Adrenal gland (tissue), 12 donors: Measurements from ENCODE around the gene PPP1R7. TPM values are rescaled to one million over a fixed set of nuclear protein-coding genes. Genes with fewer than 3 reads are reported as not detected.

Experiments
- DNase-seq, 7 donors: peaks; one replicate each; pipeline ENCODE4 v3.0.0-alpha.2; 2019 to 2020
- H3K27ac ChIP-seq, 5 donors: fragments of 200-600 bp; sonication (generic) in 4 of 5; 1 replicate in 3 of 5; 2 replicates in 2 of 5; pipeline versions ENCODE4 v1.5.1 to v1.8.0; 2016 to 2020; ENCODE audit warnings: mild to moderate bottlenecking in 1 of 5
- H3K27me3 ChIP-seq: fragments of 200-600 bp; 2 replicates; pipeline ENCODE4 v1.8.0; 2021
- H3K36me3 ChIP-seq, 2 donors: fragments of 200-600 bp; replicated peaks in 1 of 2; 1 replicate in 1 of 2; 2 replicates in 1 of 2; pipeline versions ENCODE4 v1.5.1 to v1.8.0; 2018 to 2022
- H3K4me1 ChIP-seq, 2 donors: fragments of 200-600 bp; replicated peaks in 1 of 2; 1 replicate in 1 of 2; 2 replicates in 1 of 2; pipeline versions ENCODE4 v1.5.1 to v1.8.0; 2018 to 2021
- H3K4me3 ChIP-seq, 4 donors: fragments of 200-600 bp; sonication (generic) in 3 of 4; one replicate each; pipeline ENCODE4 v1.5.1; 2016 to 2018
- H3K9me3 ChIP-seq, 3 donors: fragments of 200-600 bp; sonication (generic) in 1 of 3; replicated peaks in 1 of 3; 1 replicate in 2 of 3; 2 replicates in 1 of 3; pipeline versions ENCODE4 v1.5.1 to v1.8.0; 2016 to 2021
- POLR2A ChIP-seq, 2 donors: fragments of 450-650 bp; IDR thresholded peaks; one replicate each; pipeline ENCODE4 v1.6.1; 2017; ENCODE audit warnings: antibody characterized with exemption in 2 of 2, mild to moderate bottlenecking in 2 of 2, moderate library complexity in 1 of 2
- WGBS, 4 donors: extraction: QIAGEN DNeasy Blood & Tissue Kit in 2 of 4; methylation state at CpG; one replicate each; pipeline versions ENCODE4 v1.1.5 to v1.1.7; 2013 to 2017; 5-methylcytosine and 5-hydroxymethylcytosine counted together
- intact Hi-C, 2 donors: fragments of 100-400 bp; cut with DNase I; formaldehyde crosslinking; loops; one replicate each; pipeline versions ENCODE4 v1.14.1 to v1.15.0; 2022 to 2023
- polyA plus RNA-seq, 3 donors: library from polyadenylated mRNA; stranded (reverse); fragments of 200-250 nt in 2 of 3; fragments of 350-450 nt in 1 of 3; fragmentation: Illumina TruSeq in 1 of 3; extraction: RNeasy Lipid Tissue Mini Kit (QIAGEN cat#74804) in 1 of 3; gene quantifications; one replicate each; pipeline ENCODE4 v1.2.3, GENCODE V29; 2013 to 2014
- total RNA-seq, 9 donors: library from RNA; depleted of rRNA in 4 of 9; stranded (reverse); fragments of >200 nt in 4 of 9; fragments of 120-200 nt in 1 of 9; fragmentation: NEBNext Ultra II Directional in 1 of 9; extraction: Animal tissue kit (Norgen Biotek cat#: 25700) in 1 of 9; gene quantifications; one replicate each; pipeline versions ENCODE4 v1.1.0 to v1.2.4, GENCODE V29; 2013 to 2023
- TF ChIP-seq, protein P1 (sequence below), 6 experiments: fragments of 450-650 bp in 4 of 6; fragments of 200-600 bp in 2 of 6; sonication (generic) in 1 of 6; IDR thresholded peaks; 1 replicate in 5 of 6; 2 replicates in 1 of 6; pipeline versions ENCODE4 v1.5.1 to v1.8.0; 2016 to 2021; ENCODE audit warnings: antibody characterized with exemption in 6 of 6, mild to moderate bottlenecking in 2 of 6, moderate library complexity in 1 of 6
- donor health status: healthy with polysubstance abuse.
- donor health status: Bipolar disorder and iron deficiency.
- donor health status: DM: yes; HTN: yes; CAD: no.
- donor health status: DM: no; HTN: no; CAD: no.
- donor health status: DM: no; HTN: no; CAD: no.
- donor health status: DM: yes; HTN: yes; CAD: no.

PPP1R7 gene
- total and polyA plus RNA-seq, 12 donors: 26.2 to 128 (median 63.1) TPM

DNA sequence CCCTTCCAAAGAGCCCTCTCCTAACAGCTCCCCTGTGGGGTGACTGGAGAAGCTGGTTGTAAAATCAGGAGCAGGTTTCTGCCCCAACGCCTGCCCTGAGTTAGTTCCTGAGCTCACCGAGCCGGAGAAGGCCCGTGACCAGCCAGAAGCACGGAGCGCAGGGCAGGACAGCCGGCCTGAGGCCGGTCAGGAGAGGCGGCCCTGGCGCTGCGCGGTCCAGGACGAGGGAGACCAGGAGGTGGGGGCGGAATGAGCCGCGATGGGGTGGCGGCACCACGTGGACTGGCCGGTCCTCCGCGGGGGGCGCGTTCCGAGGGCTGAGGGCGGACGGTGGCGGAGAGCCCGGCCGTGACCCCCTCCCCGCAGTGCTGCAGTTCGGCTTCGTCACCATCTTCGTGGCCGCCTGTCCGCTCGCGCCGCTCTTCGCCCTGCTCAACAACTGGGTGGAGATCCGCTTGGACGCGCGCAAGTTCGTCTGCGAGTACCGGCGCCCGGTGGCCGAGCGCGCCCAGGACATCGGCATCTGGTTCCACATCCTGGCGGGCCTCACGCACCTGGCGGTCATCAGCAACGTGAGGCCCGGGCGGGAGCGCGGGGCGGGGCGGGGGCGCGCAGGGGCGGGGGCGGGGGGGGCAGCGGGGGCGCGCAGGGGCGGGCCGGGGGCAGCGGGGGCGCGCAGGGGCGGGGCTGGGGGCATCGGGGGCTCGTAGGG, 67.2 kb downstream of the PPP1R7 start:
- no peaks in the 10 kb centered on the region for H3K9me3 ChIP-seq

DNA sequence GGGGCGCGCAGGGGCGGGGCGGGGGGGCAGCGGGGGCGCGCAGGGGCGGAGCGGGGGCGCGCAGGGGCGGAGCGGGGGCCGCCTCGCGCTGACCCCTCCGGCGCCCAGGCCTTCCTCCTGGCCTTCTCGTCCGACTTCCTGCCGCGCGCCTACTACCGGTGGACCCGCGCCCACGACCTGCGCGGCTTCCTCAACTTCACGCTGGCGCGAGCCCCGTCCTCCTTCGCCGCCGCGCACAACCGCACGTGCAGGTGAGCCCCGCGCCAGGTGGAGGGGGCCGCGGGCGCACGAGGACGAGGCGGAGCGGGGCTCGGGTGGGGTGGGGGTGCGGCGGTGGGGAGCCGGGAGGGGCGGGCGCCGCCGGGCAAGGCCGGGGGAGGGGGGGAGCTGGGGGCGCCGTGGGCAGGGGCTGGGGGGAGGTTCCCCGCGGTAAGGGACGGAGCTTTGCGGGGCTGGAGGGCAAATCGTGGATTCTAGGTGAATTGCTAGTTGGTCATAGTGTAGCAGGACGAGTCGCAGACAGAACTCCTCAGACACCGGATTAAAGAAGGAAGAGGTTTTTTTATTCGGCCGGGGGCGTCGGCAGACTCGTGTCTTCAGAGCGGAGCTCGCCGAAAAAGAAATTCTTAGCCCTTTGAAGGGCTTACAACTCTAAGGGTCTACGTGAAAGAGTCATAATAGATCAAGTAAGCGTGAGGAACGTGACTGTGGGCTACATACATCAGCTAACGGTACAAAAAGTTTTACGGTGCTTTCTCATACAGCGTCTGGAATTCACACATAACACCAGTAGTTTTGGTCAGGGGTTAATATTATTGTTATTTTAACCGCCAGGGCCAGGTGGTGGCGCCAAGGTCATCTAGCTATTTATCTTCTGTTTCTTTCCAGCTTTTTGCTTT, 68.1 kb downstream of the PPP1R7 start:
- H3K36me3 ChIP-seq: no peaks in the 10 kb centered on the region
- no peaks in the 10 kb centered on the region for H3K9me3 ChIP-seq
- peak overlapping the region in 3 of 5 donors; percentile 71 to 92 (median 78) for H3K27ac ChIP-seq
- peak in 6 of 7 donors; percentile 44 to 66 (median 56) for DNase-seq
- peak overlapping the region in 2 of 4 donors; percentile 54 to 95 for H3K4me3 ChIP-seq
- H3K4me1 ChIP-seq: peaks cover 11% of the 10 kb centered on the region in 2 donors
- WGBS, 4 donors: 0 to 1% (median 0%) methylated on average over 23 to 78 of the region's 83 CpGs
- no peak for TF ChIP-seq POLR2A (IDR thresholded peaks at IDR 0.05)
- TF ChIP-seq, protein P1, sequence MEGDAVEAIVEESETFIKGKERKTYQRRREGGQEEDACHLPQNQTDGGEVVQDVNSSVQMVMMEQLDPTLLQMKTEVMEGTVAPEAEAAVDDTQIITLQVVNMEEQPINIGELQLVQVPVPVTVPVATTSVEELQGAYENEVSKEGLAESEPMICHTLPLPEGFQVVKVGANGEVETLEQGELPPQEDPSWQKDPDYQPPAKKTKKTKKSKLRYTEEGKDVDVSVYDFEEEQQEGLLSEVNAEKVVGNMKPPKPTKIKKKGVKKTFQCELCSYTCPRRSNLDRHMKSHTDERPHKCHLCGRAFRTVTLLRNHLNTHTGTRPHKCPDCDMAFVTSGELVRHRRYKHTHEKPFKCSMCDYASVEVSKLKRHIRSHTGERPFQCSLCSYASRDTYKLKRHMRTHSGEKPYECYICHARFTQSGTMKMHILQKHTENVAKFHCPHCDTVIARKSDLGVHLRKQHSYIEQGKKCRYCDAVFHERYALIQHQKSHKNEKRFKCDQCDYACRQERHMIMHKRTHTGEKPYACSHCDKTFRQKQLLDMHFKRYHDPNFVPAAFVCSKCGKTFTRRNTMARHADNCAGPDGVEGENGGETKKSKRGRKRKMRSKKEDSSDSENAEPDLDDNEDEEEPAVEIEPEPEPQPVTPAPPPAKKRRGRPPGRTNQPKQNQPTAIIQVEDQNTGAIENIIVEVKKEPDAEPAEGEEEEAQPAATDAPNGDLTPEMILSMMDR (IDR thresholded peaks at IDR 0.05): peak in 3 of 6 experiments; percentile 15 to 42 (median 18)
- H3K27me3 ChIP-seq: no peaks in the 10 kb centered on the region
- intact Hi-C loops: loop anchor here in 1 of 2 donors (10.0 kb wide), 1 partner anchor 364 kb away; no protein-coding TSS in a partner anchor

More for the DNA sequence above, 67.2 kb downstream of the PPP1R7 start:
- peak; percentile 74 to 87 (median 85) for DNase-seq
- H3K36me3 ChIP-seq: no peaks in the 10 kb centered on the region
- H3K27ac ChIP-seq: peak overlapping the region; percentile 4 to 97 (median 82)
- H3K4me3 ChIP-seq: peak overlapping the region in 2 of 4 donors; percentile 14 to 64
- intact Hi-C loops: loop anchor here in 1 of 2 donors (10.0 kb wide), 1 partner anchor 363 kb away; no protein-coding TSS in a partner anchor
- peaks cover 11% of the 10 kb centered on the region in 2 donors for H3K4me1 ChIP-seq
- TF ChIP-seq, protein P1 (IDR thresholded peaks at IDR 0.05): peak in 2 of 6 experiments; percentile 12 to 29
- peak in 1 of 2 donors; percentile 56 for TF ChIP-seq POLR2A (IDR thresholded peaks at IDR 0.05)
- 0 to 1% (median 0%) methylated on average over 8 to 71 of the region's 77 CpGs for WGBS, 4 donors
- H3K27me3 ChIP-seq: no peaks in the 10 kb centered on the region

DNA sequence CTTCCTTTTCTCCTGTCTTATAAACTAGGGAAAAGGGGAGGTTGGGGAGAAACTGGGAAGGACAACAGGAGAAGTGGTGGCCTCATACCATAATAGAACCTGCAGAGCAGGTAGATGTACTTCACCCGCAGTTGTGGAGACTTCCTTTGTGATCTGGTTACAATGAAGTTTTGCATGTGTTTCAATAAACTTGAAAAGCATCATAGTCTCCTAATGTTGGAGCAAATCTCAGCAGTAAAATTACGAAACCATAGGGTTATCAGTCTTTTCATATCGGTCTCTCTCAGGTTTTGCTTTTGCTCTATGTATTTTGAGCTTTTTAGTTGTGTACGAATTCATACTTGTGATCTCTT, 68.7 kb downstream of the PPP1R7 start:
- Histone ChIP-seq H3K36me3 (no peaks in the 10 kb centered on the region), H3K9me3 (no peaks in the 10 kb centered on the region), H3K27me3 (no peaks in the 10 kb centered on the region), H3K4me1 (peaks cover 15 to 17% of the 10 kb centered on the region in 2 donors), H3K4me3 (peak overlapping the region in 1 of 4 donors; percentile 95), H3K27ac (peak overlapping the region in 1 of 5 donors; percentile 71)
- no peak for DNase-seq
- 33 to 40% (median 36%) methylated on average over 4 of the region's 4 CpGs for WGBS, 4 donors
- intact Hi-C loops: loop anchor here in 1 of 2 donors (10.0 kb wide), 1 partner anchor 364 kb away; no protein-coding TSS in a partner anchor
- TF ChIP-seq POLR2A (IDR thresholded peaks at IDR 0.05): no peak
- TF ChIP-seq, protein P1 (IDR thresholded peaks at IDR 0.05): no peak
